NCI-H345 treated with DMSO at 0.1 percent for 48 hours (cell line): ENCODE results near the gene SCIN.
A peak's percentile ranks its signal among the peaks of the same experiment; 100 is the strongest.

Experiments
- DNase-seq: peaks from one replicate; lab custom pipeline; 2025; ENCODE audit not compliant: unreplicated experiment; lab: John Stamatoyannopoulos, UW

Gene SCIN

GRCh38 chr7:12609561-12609960 is 39.0 kb downstream of the SCIN start:
- no peak for DNase-seq

- no peak for DNase-seq
Measured at GRCh38 chr7:12610899-12611298, 40.4 kb downstream of the SCIN start.

- no peak for DNase-seq
Measured at GRCh38 chr7:12612622-12613021, 42.1 kb downstream of the SCIN start.

DNA sequence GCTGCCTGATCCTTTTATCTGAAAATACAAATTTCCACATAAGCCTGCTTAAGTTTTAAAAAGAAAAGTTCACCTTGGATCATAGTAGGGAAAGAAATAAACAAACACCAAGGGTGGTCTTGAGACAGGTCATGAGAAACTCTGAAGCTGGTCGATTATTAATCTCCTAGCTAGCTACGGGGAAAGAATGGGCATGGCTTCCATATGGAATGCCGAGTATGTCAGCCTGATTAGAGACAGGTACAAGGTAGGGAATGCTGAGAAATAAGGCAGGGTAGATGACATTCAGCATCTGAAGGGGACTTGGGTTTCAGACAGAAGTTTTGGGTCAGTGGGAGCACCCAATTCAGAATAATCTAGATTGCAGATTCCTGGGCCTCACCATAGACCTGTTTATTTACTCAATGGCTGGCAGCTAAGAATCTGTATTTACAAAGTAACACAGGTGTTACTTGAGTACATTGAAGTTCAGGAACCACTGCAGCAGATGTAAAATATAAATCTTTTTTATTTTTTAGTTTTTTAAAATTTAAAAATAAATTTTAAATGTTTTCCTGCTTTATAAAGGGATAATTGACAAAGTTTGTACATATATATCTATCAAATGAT is 49.0 kb downstream of the SCIN start:
- no peak for DNase-seq

- DNase-seq = no peak
Measured at GRCh38 chr7:12620371-12620770, 49.9 kb downstream of the SCIN start.

- no peak for DNase-seq
Measured at GRCh38 chr7:12623223-12623622, 52.7 kb downstream of the SCIN start.

GRCh38 chr7:12623885-12624498 is 53.5 kb downstream of the SCIN start:
- peak; percentile 34 for DNase-seq

- no peak for DNase-seq
Measured at GRCh38 chr7:12625836-12626235, 55.3 kb downstream of the SCIN start.

GRCh38 chr7:12629816-12630512 is 59.4 kb downstream of the SCIN start:
- DNase-seq = no peak

GRCh38 chr7:12630513-12630819 is 59.9 kb downstream of the SCIN start:
- peak; percentile 30 for DNase-seq

- no peak for DNase-seq
Measured at GRCh38 chr7:12633582-12633981, 63.1 kb downstream of the SCIN start.

GRCh38 chr7:12635830-12636229 is 65.3 kb downstream of the SCIN start:
- no peak for DNase-seq

DNA sequence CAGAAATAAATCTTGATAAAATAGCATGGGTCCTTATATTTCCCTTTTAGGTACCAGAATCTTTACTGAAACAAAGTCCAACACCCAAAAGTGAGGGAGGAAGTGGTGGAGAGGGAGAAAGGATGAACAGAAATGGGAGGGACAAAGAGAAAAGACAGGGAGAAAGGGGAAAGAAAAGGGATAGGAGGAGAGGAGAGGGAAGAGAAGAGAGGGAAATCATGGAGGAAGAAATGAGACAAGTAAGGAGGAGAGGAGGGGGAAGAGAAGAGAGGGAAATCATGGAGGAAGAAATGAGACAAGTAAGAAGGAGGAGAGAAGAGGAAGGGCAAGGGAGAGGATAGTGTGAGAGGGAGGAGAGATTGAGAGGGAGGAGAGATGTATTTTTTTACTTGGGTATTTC is 66.8 kb downstream of the SCIN start:
- no peak for DNase-seq

- DNase-seq = no peak
Measured at GRCh38 chr7:12637819-12638592, 67.5 kb downstream of the SCIN start.

GRCh38 chr7:12638851-12639456 is 68.4 kb downstream of the SCIN start:
- DNase-seq = peak; percentile 35

DNA sequence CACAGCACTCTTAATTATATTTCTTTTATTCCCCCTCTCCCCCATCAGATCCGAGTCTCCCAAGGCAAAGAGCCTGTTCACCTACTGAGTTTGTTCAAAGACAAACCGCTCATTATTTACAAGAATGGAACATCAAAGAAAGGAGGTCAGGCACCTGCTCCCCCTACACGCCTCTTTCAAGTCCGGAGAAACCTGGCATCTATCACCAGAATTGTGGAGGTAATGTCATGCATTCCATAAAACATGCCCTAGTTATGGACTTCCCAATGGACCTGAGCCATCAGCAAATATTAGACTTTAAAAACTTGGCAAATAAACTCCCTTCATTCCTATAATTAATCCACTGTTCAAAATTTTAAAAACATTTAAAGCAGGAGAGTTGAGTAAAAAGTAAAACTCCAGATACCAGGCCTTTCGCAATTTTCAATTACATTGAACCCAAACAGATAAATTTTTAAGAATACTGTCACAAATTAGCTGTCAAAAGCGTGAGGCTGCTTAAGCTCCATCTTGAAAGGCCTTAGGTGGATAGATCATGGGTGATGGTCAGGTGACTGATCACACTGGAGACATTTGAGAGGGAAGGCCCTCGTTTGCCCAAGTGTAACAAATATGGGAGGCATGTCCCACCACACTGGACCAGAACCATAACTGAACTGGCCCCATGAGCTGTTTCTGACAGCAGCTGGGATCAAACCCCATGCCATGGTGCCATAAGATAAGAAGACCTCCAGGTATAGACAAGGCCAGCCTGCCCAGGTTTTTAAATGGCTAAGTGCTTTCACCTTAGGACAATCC is 70.0 kb downstream of the SCIN start:
- DNase-seq = no peak

GRCh38 chr7:12641196-12641595 is 70.7 kb downstream of the SCIN start:
- DNase-seq = no peak

DNA sequence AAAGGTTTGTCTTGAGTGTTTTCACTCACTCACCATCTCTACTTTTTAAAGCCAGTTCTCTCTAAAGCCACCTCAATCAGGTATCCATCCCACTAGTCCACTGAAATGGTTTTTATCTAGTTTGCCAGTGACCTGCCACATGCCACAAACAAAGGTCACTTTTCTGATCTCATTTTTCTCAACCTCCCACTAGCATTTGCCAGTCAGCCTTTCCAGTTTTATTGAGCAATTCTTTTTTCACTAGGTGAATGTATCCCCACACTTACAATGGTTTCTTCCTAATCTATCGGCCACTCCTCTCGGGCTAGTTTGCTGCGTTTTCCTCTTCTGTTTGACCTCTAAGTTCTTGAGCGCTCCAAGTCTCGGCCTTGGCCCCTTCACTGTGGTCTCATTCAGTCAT is 72.0 kb downstream of the SCIN start:
- no peak for DNase-seq

DNA sequence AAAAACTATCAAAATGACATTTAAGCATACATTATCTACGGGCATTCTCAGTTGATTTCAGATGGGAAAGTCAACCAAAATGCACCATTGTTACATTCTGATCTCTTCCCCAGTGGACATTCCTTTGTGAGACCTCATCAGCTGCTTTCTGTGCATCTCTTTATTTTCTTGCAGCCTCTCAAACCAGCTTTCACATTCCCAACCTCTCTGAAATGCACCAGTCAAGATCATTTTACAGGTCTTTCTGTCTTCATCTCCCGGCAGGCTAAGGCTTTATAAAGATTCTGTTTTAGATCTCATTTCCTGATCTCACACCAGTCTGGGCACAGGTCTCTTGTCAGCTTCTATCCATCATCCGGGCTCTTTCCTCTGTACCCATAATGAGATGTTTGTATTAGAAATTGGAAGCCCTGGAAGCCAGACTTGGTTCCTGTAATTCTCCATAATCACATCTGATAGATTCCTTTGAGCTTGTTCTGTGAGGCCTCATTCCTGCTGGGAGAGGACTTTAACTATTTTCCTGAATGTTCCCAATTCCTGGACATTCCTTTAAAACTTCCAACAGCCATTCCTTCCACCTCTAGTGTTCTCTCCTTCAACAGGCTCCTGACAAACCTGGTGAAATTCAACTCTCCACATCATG is 72.6 kb downstream of the SCIN start:
- DNase-seq = no peak

DNA sequence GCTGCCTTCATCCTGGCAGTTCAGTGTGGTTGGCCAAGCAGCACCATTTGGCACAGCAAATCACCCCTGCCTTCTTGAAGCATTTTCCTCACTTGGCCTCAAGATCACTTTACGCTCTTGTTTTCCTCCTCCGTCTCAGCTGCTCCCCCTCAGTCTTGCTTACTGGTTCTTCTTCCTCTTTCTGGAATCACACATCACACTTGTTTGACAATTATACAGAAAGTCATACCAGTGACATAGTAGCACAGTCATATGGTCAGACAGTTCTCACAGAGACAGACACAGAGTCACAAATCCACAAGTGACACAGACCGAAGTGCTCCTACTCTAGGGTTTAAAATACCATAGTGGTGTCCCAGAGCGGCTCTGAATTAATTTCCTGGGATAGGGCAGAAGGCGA is 73.1 kb downstream of the SCIN start:
- DNase-seq = no peak
